GM21576 (cell line): ENCODE measurements around the gene PC.

Experiments used
- ATAC-seq: cut with Tn5 transposase; IDR thresholded peaks from one replicate; pipeline ENCODE4 v1.9.1; 2021; ENCODE audit warnings: mild to moderate bottlenecking, moderate library complexity; ENCODE audit not compliant: unreplicated experiment

PC gene

GRCh38 chr11:66857234-66857926, 100.8 kb downstream of the PC start:
- ATAC-seq, result no peak

GRCh38 chr11:66856496-66857233, 101.5 kb downstream of the PC start, which contains the start of gene LRFN4:
Gene LRFN4 (plus strand): TSS chr11:66857064. CDS start chr11:66857745, 681 bp downstream.
- ATAC-seq, result peak; percentile 22

DNA sequence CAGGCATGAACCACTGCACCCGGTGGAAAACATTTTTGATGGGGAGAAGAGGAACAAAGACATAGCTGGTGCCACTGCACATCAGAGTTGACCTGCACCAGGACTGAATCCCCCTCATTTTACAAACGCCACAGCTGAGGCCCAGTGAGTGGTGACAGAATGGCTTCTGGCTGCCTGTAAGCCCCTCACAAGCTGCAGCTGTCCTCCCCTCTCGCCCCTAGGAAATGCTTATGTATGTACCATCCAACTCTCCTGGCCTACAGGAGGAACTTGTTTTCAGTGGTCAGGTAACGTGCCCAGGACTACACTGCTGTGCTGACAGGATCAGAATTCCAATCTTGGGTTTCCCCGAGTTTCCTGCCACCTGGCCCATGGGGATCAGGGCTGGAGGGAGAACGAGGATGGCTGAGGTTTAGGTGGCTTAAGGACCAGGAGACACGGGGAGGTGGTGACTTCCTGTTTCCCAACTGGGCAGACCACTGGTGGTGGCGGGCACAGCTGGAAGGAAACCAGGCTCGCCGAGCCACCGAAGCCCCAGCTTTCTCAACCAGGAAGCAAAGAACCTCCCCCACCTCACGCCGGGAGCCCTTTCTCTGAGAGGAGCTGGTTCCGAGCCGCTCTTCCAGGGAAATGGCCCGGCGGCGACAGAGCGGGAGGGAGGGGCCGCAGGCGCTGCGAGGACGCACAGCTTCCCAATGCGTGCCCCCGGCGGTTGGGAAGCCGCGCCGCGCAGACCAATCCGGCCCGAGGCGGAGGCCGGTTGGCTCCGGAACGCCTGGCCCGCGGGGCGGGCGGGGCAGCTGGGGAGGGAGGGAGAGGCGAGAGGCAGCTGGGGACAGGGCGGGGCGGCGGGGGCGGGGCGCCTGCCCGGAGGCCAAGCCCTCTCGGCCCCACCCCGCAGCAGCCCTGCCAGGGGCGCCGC, 102.3 kb downstream of the PC start:
- ATAC-seq, result peak; percentile 65

GRCh38 chr11:66854729-66855211, 103.4 kb downstream of the PC start:
- ATAC-seq, result no peak

- ATAC-seq, result no peak
Measured at GRCh38 chr11:66854231-66854661, 103.9 kb downstream of the PC start.

- no peak for ATAC-seq
Measured at GRCh38 chr11:66853242-66854229, 104.6 kb downstream of the PC start.

- no peak for ATAC-seq
Measured at GRCh38 chr11:66852466-66853241, 105.5 kb downstream of the PC start.

DNA sequence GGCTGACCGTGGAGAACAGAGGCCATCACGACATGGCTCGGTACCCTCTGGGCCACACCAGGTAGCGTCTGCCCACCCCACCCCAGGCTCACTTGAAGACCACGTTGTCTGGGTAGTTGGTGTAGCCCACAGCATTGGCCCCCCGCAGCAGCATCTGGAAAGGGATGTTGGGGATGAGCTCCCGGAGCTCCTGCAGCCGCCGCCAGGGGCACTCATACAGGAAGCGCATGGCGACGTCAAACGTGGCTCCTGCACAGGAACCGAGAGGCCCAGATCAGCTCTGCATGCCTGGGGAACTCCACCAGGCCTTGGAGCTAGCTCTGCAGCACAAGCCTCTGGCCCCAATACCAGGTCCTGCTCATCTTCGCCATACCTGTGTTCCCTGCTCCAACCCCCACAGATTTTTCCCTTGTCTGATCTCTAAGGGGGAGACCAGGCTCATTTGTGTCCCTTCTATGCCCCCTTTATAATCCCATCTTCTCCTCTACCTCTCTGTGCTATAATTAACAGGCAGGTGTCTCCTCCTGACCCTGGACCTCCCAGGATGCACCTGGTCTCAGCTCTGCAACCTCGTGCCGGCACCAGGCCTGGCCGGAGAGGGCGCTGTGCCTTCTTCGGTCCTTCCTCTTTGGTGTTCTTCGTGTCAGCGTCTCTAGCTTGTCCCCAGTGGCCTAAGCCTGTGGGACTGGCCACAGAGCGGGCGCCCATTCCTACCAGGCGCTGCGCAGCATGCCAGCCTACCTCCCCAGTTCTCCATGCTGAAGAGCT, 106.3 kb downstream of the PC start:
- no peak for ATAC-seq

GRCh38 chr11:66851239-66851596, 107.0 kb downstream of the PC start:
- ATAC-seq, result no peak

- ATAC-seq, result no peak
Measured at GRCh38 chr11:66850588-66851238, 107.5 kb downstream of the PC start.

GRCh38 chr11:66850235-66850587, 108.0 kb downstream of the PC start:
- ATAC-seq, result no peak

DNA sequence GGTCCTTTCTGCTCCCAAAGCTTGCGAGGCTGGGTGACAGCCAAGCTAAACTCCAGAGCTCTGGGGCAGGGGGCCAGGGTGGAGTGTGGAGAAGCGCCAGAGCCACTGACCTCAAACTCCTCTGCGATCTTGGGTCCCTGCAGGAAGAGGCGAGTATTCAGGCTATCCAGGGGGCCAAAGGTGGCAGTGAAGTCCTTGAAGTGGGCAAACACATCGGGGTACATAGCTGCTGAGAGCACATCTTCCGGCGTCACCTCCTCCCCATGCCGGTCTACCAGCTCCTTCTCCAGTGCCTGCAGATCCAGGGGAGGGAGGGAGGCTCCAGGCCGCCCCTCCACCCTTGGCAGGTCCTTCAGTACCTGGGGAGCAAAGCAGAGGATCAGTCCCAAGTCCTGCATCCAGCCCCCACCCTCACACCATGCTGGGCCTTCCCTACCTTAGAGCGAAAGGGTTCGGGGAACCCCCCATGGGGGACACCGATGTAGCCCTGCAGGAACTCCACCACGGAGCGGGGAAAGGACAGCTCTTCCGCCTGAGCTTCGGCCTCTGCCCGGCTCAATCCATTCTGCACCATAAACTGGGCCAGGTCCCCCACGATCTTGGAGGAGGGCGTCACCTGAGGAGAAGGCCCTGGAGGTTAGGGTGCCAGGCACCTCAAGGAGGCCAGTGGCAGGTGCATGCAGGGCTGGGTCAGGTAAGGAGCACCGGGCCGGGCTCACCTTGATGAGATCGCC, 108.5 kb downstream of the PC start:
- ATAC-seq, result no peak

DNA sequence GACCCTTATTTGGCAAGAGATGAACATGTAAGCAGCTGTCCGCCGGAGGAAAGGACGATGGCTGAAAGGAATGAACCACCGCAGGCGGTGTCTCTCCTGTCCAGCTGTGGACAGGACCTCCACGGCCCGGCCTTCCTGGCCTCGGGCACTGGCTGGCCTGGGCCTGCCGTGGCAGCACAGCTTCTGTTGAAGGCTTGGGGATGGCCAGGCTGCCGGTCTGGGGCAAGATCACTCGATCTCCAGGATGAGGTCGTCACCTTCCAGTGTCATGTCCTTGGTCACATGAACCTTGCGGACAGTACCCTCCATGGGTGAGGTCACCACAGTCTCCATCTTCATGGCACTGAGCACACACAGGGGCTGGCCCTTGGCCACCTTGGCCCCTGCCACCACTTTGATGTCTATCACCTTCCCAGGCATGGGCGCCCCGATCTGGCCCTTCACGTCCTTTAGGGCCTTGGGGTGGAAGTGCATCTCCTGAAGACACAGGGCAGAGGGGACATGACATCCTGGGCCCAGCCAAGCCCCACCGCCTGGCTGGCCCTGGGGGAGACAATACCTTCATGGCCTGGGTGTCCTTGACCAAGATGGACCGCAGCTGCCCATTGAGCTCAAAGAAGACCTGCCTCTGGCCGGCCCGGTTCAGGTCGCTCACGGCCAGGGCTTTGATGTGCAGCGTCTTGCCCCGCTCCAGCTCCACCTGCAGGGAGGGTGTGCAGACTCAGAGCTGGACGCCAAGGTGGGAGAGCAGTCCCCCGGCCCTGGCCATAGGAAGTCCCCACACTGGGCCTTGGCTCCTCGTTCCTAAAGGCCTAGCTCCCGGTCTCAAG, 109.3 kb downstream of the PC start:
- no peak for ATAC-seq

DNA sequence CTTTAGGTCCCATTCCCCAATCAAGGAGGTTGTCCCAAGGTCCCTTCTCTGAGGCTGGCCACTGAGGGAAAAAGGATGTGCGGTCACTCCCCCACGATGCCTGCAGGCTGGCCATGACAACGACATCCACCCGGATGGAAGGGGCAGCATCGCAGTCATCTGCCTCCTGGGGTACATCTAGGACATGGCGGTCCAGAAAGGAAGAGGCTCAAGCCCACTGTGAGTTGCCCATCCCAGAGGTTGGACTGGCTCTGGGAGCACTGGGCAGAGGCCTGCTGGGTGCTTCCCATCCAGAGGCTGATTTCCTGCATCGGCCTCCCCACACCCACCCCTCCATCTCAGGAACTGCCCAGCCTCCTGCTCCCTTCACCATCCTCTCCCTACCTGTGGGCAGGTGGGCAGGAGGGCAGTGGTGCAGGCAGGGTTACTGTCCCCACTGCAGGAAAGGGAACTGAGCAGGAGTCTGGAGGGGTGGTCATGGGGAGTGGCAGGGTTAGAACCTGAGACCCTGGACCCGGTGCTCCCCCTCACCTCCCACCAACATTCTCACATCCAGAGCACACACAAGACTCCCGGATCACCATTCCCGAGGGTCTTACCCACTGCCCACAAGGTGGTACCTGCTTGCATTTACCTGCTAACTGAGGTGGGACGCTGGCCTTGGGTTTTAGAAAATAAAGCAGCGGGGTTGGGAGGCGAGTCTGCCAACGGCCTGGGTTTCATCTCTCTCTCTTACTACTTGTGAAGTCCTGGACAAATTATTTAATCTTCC, 110.5 kb downstream of the PC start:
- ATAC-seq, result no peak

DNA sequence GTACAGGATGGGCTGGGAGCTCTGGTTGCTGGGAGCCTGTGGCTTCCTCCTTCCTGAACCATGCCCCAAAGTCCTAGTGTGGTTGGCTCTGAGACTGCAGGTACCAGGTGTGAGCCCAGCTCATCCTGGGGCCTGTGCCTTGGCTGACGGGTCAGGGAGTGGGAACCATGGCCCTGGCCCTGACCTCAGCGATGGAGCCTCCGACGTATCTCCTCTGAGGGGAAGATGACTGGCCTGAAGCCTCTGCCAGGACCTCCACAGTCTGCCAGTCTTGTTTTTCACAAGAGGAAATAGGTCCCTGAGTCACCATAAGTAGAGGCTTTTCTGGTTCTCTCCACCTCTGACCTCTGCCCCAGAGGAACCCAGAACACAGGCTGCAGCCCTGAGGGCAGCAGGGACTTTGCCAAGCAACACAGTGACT, 111.5 kb downstream of the PC start:
- ATAC-seq, result no peak

GRCh38 chr11:66845876-66846212, 112.3 kb downstream of the PC start:
- no peak for ATAC-seq
